OCI-LY1 (cell line): ENCODE measurements around the gene S100A9.

Experiments used
- CTCF ChIP-seq: fragments of 200-600 bp; sonication (generic), shearing (Covaris generic); IDR thresholded peaks from 2 replicates; pipeline ENCODE4 v1.5.1; 2017; ENCODE audit warnings: mild to moderate bottlenecking, antibody characterized with exemption, low read length, moderate library complexity, mixed read lengths
- EZH2 ChIP-seq: fragments of 200-600 bp; sonication (generic), shearing (Covaris generic); IDR thresholded peaks from 2 replicates; pipeline ENCODE4 v1.8.0; 2017; ENCODE audit warnings: borderline replicate concordance, mixed run types, mild to moderate bottlenecking, antibody characterized with exemption, low read length, moderate library complexity, mixed read lengths

DNA sequence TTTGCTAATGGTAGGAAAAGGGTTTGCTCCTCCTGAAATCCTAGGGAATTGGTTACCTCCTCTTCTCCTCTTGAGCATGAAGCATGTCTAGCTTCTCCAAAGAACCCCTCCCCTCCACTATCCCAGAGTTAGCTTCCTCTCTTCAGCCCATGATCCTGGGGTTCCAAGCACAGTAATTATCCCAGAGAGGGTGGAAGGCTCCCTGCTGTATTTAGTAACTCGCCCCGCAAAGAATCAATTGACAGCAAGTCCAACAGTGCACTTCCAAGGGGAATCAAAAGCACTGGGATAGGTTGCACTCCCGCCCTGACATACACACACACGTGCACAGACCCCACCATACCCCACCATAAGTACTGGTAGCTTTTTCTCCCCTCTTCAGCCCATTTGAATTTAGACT lies 30.1 kb downstream of the S100A9 start:
- TF ChIP-seq EZH2 = no peak
- no peak for TF ChIP-seq CTCF
